Measurements from ENCODE around the gene PROK2.

The PROK2 gene

DNA sequence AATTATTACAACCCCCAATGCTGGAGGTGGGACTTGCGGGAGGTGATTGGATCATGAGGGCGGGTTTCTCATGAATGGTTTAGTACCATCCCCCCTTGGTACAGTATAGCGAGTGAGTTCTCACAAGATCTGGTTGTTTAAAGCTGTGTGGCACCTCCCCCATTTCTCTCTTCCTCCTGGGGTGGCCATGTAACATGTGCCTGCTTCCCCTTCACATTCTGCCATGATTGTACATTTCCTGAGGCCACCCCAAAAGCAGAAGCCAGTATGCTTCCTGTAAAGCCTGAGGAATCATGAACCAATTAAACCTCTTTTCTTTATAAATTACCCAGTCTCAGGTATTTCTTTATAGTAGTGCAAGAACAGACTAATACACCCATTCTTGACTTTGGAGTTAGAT is 20.3 kb upstream of the PROK2 start:
- DNase-seq (ENCODE audit: low read depth), result no peak
- TF ChIP-seq, protein P1, sequence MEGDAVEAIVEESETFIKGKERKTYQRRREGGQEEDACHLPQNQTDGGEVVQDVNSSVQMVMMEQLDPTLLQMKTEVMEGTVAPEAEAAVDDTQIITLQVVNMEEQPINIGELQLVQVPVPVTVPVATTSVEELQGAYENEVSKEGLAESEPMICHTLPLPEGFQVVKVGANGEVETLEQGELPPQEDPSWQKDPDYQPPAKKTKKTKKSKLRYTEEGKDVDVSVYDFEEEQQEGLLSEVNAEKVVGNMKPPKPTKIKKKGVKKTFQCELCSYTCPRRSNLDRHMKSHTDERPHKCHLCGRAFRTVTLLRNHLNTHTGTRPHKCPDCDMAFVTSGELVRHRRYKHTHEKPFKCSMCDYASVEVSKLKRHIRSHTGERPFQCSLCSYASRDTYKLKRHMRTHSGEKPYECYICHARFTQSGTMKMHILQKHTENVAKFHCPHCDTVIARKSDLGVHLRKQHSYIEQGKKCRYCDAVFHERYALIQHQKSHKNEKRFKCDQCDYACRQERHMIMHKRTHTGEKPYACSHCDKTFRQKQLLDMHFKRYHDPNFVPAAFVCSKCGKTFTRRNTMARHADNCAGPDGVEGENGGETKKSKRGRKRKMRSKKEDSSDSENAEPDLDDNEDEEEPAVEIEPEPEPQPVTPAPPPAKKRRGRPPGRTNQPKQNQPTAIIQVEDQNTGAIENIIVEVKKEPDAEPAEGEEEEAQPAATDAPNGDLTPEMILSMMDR (conservative IDR thresholded peaks at IDR 0.05; ENCODE audit: low read length), result no peak

GRCh38 chr3:71803248-71803647 is 18.3 kb upstream of the PROK2 start:
- TF ChIP-seq, protein P1 (conservative IDR thresholded peaks at IDR 0.05; ENCODE audit: low read length), result no peak
- no peak for DNase-seq (ENCODE audit: low read depth)

More for the DNA sequence above, 20.3 kb upstream of the PROK2 start:
- H3K4me3 ChIP-seq (ENCODE audit: low read length), result no peak overlapping the region

DNA sequence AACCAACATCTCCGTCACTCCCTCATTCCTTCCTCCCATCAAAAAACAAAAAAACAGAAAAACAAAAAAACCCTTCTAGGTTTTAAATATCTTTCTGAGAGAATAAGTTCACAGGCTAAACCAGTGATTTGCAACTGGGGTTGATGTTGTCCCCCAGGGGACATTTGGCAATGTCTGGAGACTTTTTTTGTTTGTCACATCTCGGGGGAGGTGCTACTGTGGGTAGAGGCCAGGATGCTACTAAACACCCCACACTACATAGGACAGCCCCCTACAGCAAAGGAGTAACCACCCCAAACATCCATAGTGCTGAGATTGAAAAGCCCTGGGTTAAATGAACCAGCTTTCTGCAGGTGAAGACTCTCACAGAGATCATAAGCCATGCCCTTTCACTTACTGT is 17.0 kb upstream of the PROK2 start:
- H3K4me3 ChIP-seq (ENCODE audit: low read length), result no peak overlapping the region
- TF ChIP-seq, protein P1 (conservative IDR thresholded peaks at IDR 0.05; ENCODE audit: low read length), result no peak
- no peak for DNase-seq (ENCODE audit: low read depth)

More at GRCh38 chr3:71803248-71803647, 18.3 kb upstream of the PROK2 start:
- H3K4me3 ChIP-seq (ENCODE audit: low read length), result no peak overlapping the region

DNA sequence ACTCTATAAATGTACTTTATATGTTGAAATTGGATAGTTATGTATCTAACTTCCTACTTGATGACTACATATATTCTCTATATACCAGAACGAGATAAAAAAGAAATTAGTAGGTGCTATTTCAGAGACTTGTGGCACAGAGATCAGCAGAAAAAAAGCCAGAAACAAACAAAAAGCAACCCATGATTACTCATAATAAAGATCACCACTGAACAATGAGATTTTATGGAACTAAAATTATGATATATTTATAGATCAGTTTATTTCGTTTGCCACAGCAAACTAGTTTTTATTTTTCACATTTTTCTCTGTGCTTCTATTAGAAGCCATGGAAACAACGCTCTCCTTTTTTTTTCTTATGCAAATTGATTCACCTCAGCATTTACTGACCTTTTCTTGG is 15.1 kb upstream of the PROK2 start:
- TF ChIP-seq, protein P1 (conservative IDR thresholded peaks at IDR 0.05; ENCODE audit: low read length), result no peak
- DNase-seq (ENCODE audit: low read depth), result no peak
- H3K4me3 ChIP-seq (ENCODE audit: low read length), result no peak overlapping the region

DNA sequence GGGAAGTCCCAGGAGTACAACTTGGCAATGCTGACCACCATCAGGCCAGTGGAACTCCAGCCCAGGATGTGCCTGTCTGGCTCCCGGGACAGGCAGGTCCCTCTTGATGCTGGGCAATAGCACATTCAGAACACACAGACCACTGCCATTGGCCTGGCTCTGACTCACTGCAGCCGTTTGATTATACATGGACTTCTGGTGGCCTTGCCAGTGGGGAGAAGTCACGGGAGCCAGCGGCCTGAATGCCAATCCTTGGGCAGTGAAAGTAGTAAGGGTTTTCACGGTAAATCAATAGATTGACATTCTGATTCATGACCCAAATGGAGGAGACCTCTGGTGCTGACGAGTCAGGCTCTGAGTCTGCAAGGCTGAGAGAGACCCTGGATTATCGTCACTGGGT is 12.5 kb upstream of the PROK2 start:
- DNase-seq (ENCODE audit: low read depth), result no peak
- TF ChIP-seq, protein P1 (conservative IDR thresholded peaks at IDR 0.05; ENCODE audit: low read length), result no peak
- H3K4me3 ChIP-seq (ENCODE audit: low read length), result no peak overlapping the region

GRCh38 chr3:71796290-71796689 is 11.3 kb upstream of the PROK2 start:
- no peak for DNase-seq (ENCODE audit: low read depth)
- TF ChIP-seq, protein P1 (conservative IDR thresholded peaks at IDR 0.05; ENCODE audit: low read length), result no peak
- H3K4me3 ChIP-seq (ENCODE audit: low read length), result no peak overlapping the region

- no peak overlapping the region for H3K4me3 ChIP-seq (ENCODE audit: low read length)
- TF ChIP-seq, protein P1 (conservative IDR thresholded peaks at IDR 0.05; ENCODE audit: low read length), result no peak
- no peak for DNase-seq (ENCODE audit: low read depth)
Observed at GRCh38 chr3:71791634-71792033, 6.7 kb upstream of the PROK2 start.
